GM19043 (cell line): ENCODE data around the gene PEAK1.
"Not testable (repeated sequence)": the region's sequence is repeated elsewhere in the genome, so short reads cannot be mapped to it uniquely, and the experiment has no call there.

Source experiments
- ATAC-seq: cut with Tn5 transposase; IDR thresholded peaks from one replicate; pipeline ENCODE4 v1.9.1; 2021; ENCODE audit warnings: low read depth; ENCODE audit not compliant: unreplicated experiment

PEAK1 gene

GRCh38 chr15:77185242-77185785 is 234.6 kb downstream of the PEAK1 start:
- ATAC-seq: no peak

GRCh38 chr15:77184352-77184751 is 235.6 kb downstream of the PEAK1 start:
- not testable (repeated sequence) for ATAC-seq

- ATAC-seq: no peak
These were observed 236.8 kb downstream of the PEAK1 start for GRCh38 chr15:77183066-77183465.

- peak; percentile 55 for ATAC-seq
These were observed 238.4 kb downstream of the PEAK1 start for GRCh38 chr15:77181305-77182074.

GRCh38 chr15:77180757-77181156 is 239.1 kb downstream of the PEAK1 start:
- ATAC-seq: no peak

- ATAC-seq: no peak
These were observed 239.6 kb downstream of the PEAK1 start for GRCh38 chr15:77180270-77180669.

GRCh38 chr15:77179541-77179998 is 240.3 kb downstream of the PEAK1 start:
- ATAC-seq: no peak

GRCh38 chr15:77178411-77178810 is 241.5 kb downstream of the PEAK1 start:
- ATAC-seq: no peak

GRCh38 chr15:77176148-77176547 is 243.8 kb downstream of the PEAK1 start:
- ATAC-seq: not testable (repeated sequence)

- no peak for ATAC-seq
These were observed 246.4 kb downstream of the PEAK1 start for GRCh38 chr15:77173487-77173886.

- ATAC-seq: no peak
These were observed 248.5 kb downstream of the PEAK1 start for GRCh38 chr15:77171221-77171967.

GRCh38 chr15:77168616-77169015 is 251.3 kb downstream of the PEAK1 start:
- ATAC-seq: no peak

- no peak for ATAC-seq
These were observed 251.8 kb downstream of the PEAK1 start for GRCh38 chr15:77168141-77168540.

- ATAC-seq: no peak
These were observed 252.5 kb downstream of the PEAK1 start for GRCh38 chr15:77167406-77167805.

GRCh38 chr15:77163781-77164384 is 256.0 kb downstream of the PEAK1 start:
- ATAC-seq: no peak

GRCh38 chr15:77162872-77163633 is 256.9 kb downstream of the PEAK1 start:
- ATAC-seq: no peak

GRCh38 chr15:77160562-77161478 is 259.1 kb downstream of the PEAK1 start:
- ATAC-seq: no peak

GRCh38 chr15:77156000-77156399 is 263.9 kb downstream of the PEAK1 start:
- ATAC-seq: not testable (repeated sequence)

- no peak for ATAC-seq
These were observed 271.7 kb downstream of the PEAK1 start for GRCh38 chr15:77148191-77148590.
